PFSK-1 (cell line): Measurements from ENCODE around the gene ELMO3.
A peak's percentile ranks its signal among the peaks of the same experiment; 100 is the strongest.

Experiments used
- FOXP2 ChIP-seq: optimal IDR thresholded peaks from 2 replicates; pipeline ENCODE3; 2011; ENCODE audit warnings: borderline replicate concordance, control low read depth, inconsistent platforms; ENCODE audit not compliant: insufficient read depth; ENCODE audit errors: extremely low read length, extremely low read depth
- POLR2AphosphoS5 ChIP-seq: IDR thresholded peaks from 2 replicates; pipeline ENCODE4 v1.6.1; 2012; ENCODE audit warnings: low read depth, mild to moderate bottlenecking, control low read depth, low read length, moderate library complexity
- REST ChIP-seq, 2 experiments: IDR thresholded peaks; 2 replicates each; pipeline versions ENCODE4 v1.6.1 to v1.8.0; 2011 to 2012; ENCODE audit warnings: low read depth in 2 of 2, low read length in 2 of 2, control low read depth in 1 of 2, inconsistent platforms in 1 of 2, mild to moderate bottlenecking in 1 of 2, moderate library complexity in 1 of 2; ENCODE audit not compliant: insufficient read depth in 1 of 2
- SIN3A ChIP-seq: IDR thresholded peaks from 2 replicates; pipeline ENCODE4 v1.6.1; 2012; ENCODE audit warnings: mild to moderate bottlenecking, low read length, moderate library complexity, borderline replicate concordance; ENCODE audit not compliant: insufficient read depth
- TAF1 ChIP-seq: IDR thresholded peaks from 2 replicates; pipeline ENCODE4 v1.6.1; 2012; ENCODE audit warnings: low read length, control low read depth, borderline replicate concordance; ENCODE audit not compliant: insufficient read depth

Gene ELMO3

GRCh38 chr16:67173808-67174705, 24.9 kb upstream of the ELMO3 start:
- TF ChIP-seq SIN3A = no peak
- peak; percentile 69 for TF ChIP-seq FOXP2
- no peak for TF ChIP-seq REST (IDR thresholded peaks at IDR 0.05; ENCODE audit: insufficient read depth in 1 of 2, low read depth in 2 of 2, low read length in 2 of 2)
- TF ChIP-seq POLR2AphosphoS5 = peak; percentile 53

- TF ChIP-seq REST (IDR thresholded peaks at IDR 0.05; ENCODE audit: insufficient read depth in 1 of 2, low read depth in 2 of 2, low read length in 2 of 2) (no peak), FOXP2 (no peak), POLR2AphosphoS5 (no peak; the same call in 1 of the 2 replicates), SIN3A (no peak)
Observed at GRCh38 chr16:67174706-67175231, 24.2 kb upstream of the ELMO3 start.

- TF ChIP-seq POLR2AphosphoS5 (no peak), FOXP2 (no peak), SIN3A (no peak), TAF1 (no peak), REST (IDR thresholded peaks at IDR 0.05; ENCODE audit: insufficient read depth in 1 of 2, low read depth in 2 of 2, low read length in 2 of 2) (no peak)
Observed at GRCh38 chr16:67176662-67177061, 22.3 kb upstream of the ELMO3 start.

GRCh38 chr16:67177743-67178699, 20.9 kb upstream of the ELMO3 start:
- TF ChIP-seq REST (IDR thresholded peaks at IDR 0.05; ENCODE audit: insufficient read depth in 1 of 2, low read depth in 2 of 2, low read length in 2 of 2) = no peak
- TF ChIP-seq POLR2AphosphoS5 = no peak
- TF ChIP-seq SIN3A = no peak
- no peak for TF ChIP-seq FOXP2
- TF ChIP-seq TAF1 = no peak
